Naive thymus-derived CD4-positive, alpha-beta T cell (primary cell): ENCODE data around the gene POLG2. TPM values are rescaled to one million over a fixed set of nuclear protein-coding genes. Genes with fewer than 3 reads are reported as not detected.
"Not testable (repeated sequence)": the region's sequence is repeated elsewhere in the genome, so short reads cannot be mapped to it uniquely, and the experiment has no call there.

ENCODE experiments used
- ATAC-seq: fragments of 150-1000 bp; cut with Tn5 transposase; 2 replicates; pipeline ENCODE4 v1.10.0; 2021; ENCODE audit warnings: mild to moderate bottlenecking, moderate library complexity
- CTCF ChIA-PET: fragments of 350-600 bp; sonication (Branson Sonifier 250); formaldehyde crosslinking; loops from one replicate; lab custom pipeline; 2021; ENCODE audit warnings: antibody characterized with exemption; lab: Charles Lee
- POLR2A ChIA-PET: fragments of 350-600 bp; sonication (Branson Sonifier 250); formaldehyde crosslinking; loops from one replicate; lab custom pipeline; 2021; ENCODE audit warnings: antibody characterized with exemption, inconsistent platforms; lab: Charles Lee
- DNase-seq, 9 donors: peaks; one replicate each; pipeline versions ENCODE4 v3.0.0 to v3.0.0-alpha.2; 2020 to 2022; ENCODE audit warnings: mixed read lengths in 1 of 9
- H3K27ac ChIP-seq: one replicate; pipeline ENCODE4 v1.7.0; 2013; ENCODE audit warnings: mild to moderate bottlenecking, low read depth, low read length, moderate library complexity
- H3K27me3 ChIP-seq, 2 donors: one replicate each; pipeline ENCODE4 v1.7.0; 2013; ENCODE audit warnings: low read length in 2 of 2, mild to moderate bottlenecking in 2 of 2, moderate library complexity in 2 of 2; ENCODE audit not compliant: control insufficient read depth in 2 of 2, insufficient read depth in 2 of 2
- H3K36me3 ChIP-seq, 3 experiments: 1 replicate in 2 of 3; 2 replicates in 1 of 3; pipeline ENCODE4 v1.7.0; 2013; ENCODE audit warnings: low read length in 3 of 3, mild to moderate bottlenecking in 3 of 3, moderate library complexity in 1 of 3; ENCODE audit not compliant: insufficient read depth in 3 of 3, control insufficient read depth in 2 of 3
- H3K4me1 ChIP-seq, 2 donors: one replicate each; pipeline ENCODE4 v1.7.0; 2013; ENCODE audit warnings: low read length in 2 of 2, mild to moderate bottlenecking in 2 of 2, moderate library complexity in 1 of 2; ENCODE audit not compliant: control insufficient read depth in 2 of 2, insufficient read depth in 2 of 2
- H3K4me3 ChIP-seq: 2 replicates; pipeline ENCODE4 v1.7.0; 2013; ENCODE audit warnings: mild to moderate bottlenecking, low read length
- H3K9me3 ChIP-seq, 3 experiments: 1 replicate in 2 of 3; 2 replicates in 1 of 3; pipeline ENCODE4 v1.7.0; 2013; ENCODE audit warnings: low read length in 3 of 3; ENCODE audit not compliant: control insufficient read depth in 2 of 3
- H3K27ac Mint-ChIP-seq, 9 donors: one replicate each; pipeline ENCODE4 v1.8.0; 2020 to 2022; ENCODE audit warnings: mixed read lengths in 9 of 9, mild to moderate bottlenecking in 8 of 9, moderate library complexity in 5 of 9, inconsistent platforms in 2 of 9
- H3K27me3 Mint-ChIP-seq, 5 donors: one replicate each; pipeline ENCODE4 v1.8.0; 2021 to 2022; ENCODE audit warnings: mixed read lengths in 5 of 5, mild to moderate bottlenecking in 1 of 5
- H3K36me3 Mint-ChIP-seq, 5 donors: one replicate each; pipeline ENCODE4 v1.8.0; 2020 to 2022; ENCODE audit warnings: mixed read lengths in 5 of 5, mild to moderate bottlenecking in 3 of 5, inconsistent platforms in 1 of 5
- H3K4me1 Mint-ChIP-seq, 7 donors: one replicate each; pipeline ENCODE4 v1.8.0; 2020 to 2022; ENCODE audit warnings: mixed read lengths in 7 of 7, mild to moderate bottlenecking in 3 of 7, inconsistent platforms in 1 of 7
- H3K4me3 Mint-ChIP-seq, 10 donors: one replicate each; pipeline ENCODE4 v1.8.0; 2020 to 2022; ENCODE audit warnings: mild to moderate bottlenecking in 10 of 10, mixed read lengths in 10 of 10, moderate library complexity in 6 of 10, inconsistent platforms in 2 of 10
- H3K9me3 Mint-ChIP-seq, 11 donors: one replicate each; pipeline ENCODE4 v1.8.0; 2020 to 2022; ENCODE audit warnings: mixed read lengths in 11 of 11, mild to moderate bottlenecking in 4 of 11, inconsistent platforms in 1 of 11, moderate library complexity in 1 of 11
- intact Hi-C, 2 donors: fragments of 100-400 bp; cut with micrococcal nuclease; formaldehyde crosslinking; loops; one replicate each; pipeline ENCODE4 v1.15.1; 2023
- polyA plus RNA-seq, 2 donors: library from polyadenylated mRNA; unstranded; fragments of 300-500 nt; fragmentation: Illumina TruSeq; gene quantifications; one replicate each; pipeline ENCODE4 v1.2.3, GENCODE V29; 2021
- total RNA-seq, 6 experiments: library from RNA in 5 of 6; stranded (reverse) in 5 of 6; gene quantifications; 1 replicate in 5 of 6; 2 replicates in 1 of 6; pipeline ENCODE4 v1.2.3 and lab custom pipeline; 2021 to 2026

The POLG2 gene
- total and polyA plus RNA-seq, 7 experiments from 2014 or later: 7.4 to 69.6 (median 41.5) TPM

DNA sequence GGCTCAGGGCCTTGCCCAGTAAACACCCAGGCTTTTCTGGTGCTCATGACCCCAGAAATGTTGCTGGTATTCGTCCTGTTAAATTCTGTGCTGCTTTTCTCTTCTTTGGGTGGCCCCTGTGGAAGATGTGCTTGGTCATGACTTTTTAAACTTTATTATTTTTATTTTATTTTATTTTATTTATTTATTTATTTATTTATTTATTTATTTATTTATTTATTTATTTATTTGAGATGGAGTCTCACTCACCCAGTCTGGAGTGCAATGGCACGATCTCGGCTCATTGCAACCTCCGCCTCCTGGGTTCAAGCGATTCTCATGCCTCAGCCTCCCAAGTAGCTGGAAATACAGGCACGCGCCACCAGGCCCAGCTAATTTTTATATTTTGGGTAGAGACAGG is 37.0 kb downstream of the POLG2 start:
- CTCF ChIA-PET: interaction anchor here (1.2 kb wide), 1 partner anchor 40 kb away, joined by 5 read pairs; no protein-coding TSS in a partner anchor
- H3K9me3 ChIP-seq, DNase-seq, H3K27me3 Mint-ChIP-seq, H3K9me3 Mint-ChIP-seq, H3K4me3 Mint-ChIP-seq, H3K36me3 Mint-ChIP-seq, H3K27me3 ChIP-seq, intact Hi-C loops, POLR2A ChIA-PET, H3K36me3 ChIP-seq, H3K27ac Mint-ChIP-seq, H3K4me3 ChIP-seq, H3K27ac ChIP-seq, ATAC-seq: not testable (repeated sequence)
- peaks cover 16 to 35% (median 33%) of the 10 kb centered on the region in 7 donors for H3K4me1 Mint-ChIP-seq
- peaks cover 5 to 10% of the 10 kb centered on the region in 2 donors for H3K4me1 ChIP-seq

DNA sequence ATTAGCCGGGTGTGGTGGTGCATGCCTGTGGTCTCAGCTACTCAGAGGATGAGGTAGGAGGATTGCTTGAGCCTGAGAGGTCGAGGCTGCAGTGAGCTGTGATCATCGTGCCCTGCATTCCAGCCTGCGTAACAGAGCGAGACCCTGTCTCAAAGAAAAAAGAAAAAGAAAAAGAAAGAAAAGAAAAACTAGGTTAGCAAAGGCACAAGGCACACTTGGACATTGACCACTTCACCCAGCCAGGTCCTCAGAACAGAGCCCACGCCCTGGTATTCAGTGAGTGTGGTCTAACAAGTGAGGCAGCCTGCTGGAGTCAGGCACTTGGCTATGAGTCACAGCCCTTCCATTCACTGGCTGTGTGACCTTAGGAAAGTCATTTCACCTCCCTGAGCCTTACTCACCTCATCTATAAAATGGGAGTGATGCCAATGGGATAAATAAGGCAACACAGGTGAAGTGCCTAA is 37.5 kb downstream of the POLG2 start:
- H3K27ac Mint-ChIP-seq: no peak overlapping the region
- Histone ChIP-seq H3K27me3 (no peaks in the 10 kb centered on the region), H3K9me3 (no peaks in the 10 kb centered on the region), H3K4me1 (peaks cover 5 to 10% of the 10 kb centered on the region in 2 donors), H3K36me3 (no peaks in the 10 kb centered on the region), H3K27ac (no peak overlapping the region), H3K4me3 (no peak overlapping the region)
- no peak for ATAC-seq
- H3K4me1 Mint-ChIP-seq: peaks cover 16 to 40% (median 35%) of the 10 kb centered on the region in 7 donors
- peaks cover 0 to 2% (median 0%) of the 10 kb centered on the region in 5 donors for H3K36me3 Mint-ChIP-seq
- CTCF ChIA-PET: interaction anchor here (1.2 kb wide), 1 partner anchor 39 kb away, joined by 5 read pairs; no protein-coding TSS in a partner anchor
- DNase-seq: no peak
- POLR2A ChIA-PET: no interaction called here
- H3K27me3 Mint-ChIP-seq: peaks cover 0 to 5% (median 0%) of the 10 kb centered on the region in 5 donors
- intact Hi-C loops: no loop called here
- no peak overlapping the region for H3K4me3 Mint-ChIP-seq
- H3K9me3 Mint-ChIP-seq: peaks cover 0 to 2% (median 0%) of the 10 kb centered on the region in 11 donors

DNA sequence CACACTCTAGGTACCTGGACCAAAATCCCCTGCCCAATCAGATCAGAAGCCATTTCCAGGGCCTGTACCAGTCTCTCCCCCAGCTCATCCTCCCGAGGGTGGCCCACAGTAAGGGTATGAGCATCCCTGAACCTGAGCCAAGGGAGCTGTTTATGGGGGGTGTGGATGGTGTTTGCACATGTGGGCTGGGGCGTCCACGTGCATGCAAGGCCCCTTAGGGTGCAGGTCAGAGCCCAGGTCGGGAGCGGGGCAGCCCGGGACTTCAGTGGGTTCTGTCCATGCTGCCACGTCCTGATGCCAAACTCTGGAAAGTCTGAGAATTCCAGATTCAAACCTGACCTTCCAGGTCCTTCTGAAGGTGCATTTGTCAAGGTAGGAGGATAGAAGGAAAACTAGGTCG is 38.1 kb downstream of the POLG2 start:
- Mint-ChIP-seq H3K27ac (peak overlapping the region in 3 of 9 donors; percentile 46 to 78 (median 62)), H3K4me3 (peak overlapping the region in 1 of 10 donors; percentile 56), H3K27me3 (peaks cover 0 to 5% (median 0%) of the 10 kb centered on the region in 5 donors), H3K4me1 (peaks cover 16 to 40% (median 35%) of the 10 kb centered on the region in 7 donors), H3K9me3 (peaks cover 0 to 2% (median 0%) of the 10 kb centered on the region in 11 donors), H3K36me3 (peaks cover 0 to 2% (median 0%) of the 10 kb centered on the region in 5 donors)
- H3K9me3 ChIP-seq: no peaks in the 10 kb centered on the region
- ChIA-PET POLR2A (no interaction called here), CTCF (no interaction called here)
- peaks cover 5 to 10% of the 10 kb centered on the region in 2 donors for H3K4me1 ChIP-seq
- DNase-seq (no peak), ATAC-seq (no peak)
- no peak overlapping the region for H3K27ac ChIP-seq
- H3K36me3 ChIP-seq: no peaks in the 10 kb centered on the region
- no peak overlapping the region for H3K4me3 ChIP-seq
- intact Hi-C loops: no loop called here
- H3K27me3 ChIP-seq: no peaks in the 10 kb centered on the region

DNA sequence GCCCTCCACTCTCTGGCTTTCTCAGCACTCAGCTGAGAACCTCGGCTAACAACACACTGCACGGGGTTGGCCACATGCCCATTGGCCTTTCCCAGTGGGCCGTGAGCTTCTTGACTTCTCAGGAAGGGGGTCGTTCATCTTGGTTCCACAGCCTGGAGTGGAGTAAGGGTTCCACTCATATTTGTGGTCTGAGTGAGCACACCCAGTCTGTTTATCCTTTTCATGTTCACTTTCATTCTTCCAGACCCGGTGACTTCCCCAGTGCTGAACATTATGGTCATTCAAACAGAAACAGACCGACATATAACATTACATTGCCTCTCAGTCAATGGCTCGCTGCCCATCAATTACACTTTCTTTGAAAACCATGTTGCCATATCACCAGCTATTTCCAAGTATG is 39.7 kb downstream of the POLG2 start:
- peak overlapping the region in 8 of 9 donors; percentile 23 to 90 (median 84) for H3K27ac Mint-ChIP-seq
- CTCF ChIA-PET: interaction anchor here (1.1 to 1.3 kb wide), 2 partner anchors 36 to 37 kb away, joined by 3 to 4 read pairs; no protein-coding TSS in a partner anchor

DNA sequence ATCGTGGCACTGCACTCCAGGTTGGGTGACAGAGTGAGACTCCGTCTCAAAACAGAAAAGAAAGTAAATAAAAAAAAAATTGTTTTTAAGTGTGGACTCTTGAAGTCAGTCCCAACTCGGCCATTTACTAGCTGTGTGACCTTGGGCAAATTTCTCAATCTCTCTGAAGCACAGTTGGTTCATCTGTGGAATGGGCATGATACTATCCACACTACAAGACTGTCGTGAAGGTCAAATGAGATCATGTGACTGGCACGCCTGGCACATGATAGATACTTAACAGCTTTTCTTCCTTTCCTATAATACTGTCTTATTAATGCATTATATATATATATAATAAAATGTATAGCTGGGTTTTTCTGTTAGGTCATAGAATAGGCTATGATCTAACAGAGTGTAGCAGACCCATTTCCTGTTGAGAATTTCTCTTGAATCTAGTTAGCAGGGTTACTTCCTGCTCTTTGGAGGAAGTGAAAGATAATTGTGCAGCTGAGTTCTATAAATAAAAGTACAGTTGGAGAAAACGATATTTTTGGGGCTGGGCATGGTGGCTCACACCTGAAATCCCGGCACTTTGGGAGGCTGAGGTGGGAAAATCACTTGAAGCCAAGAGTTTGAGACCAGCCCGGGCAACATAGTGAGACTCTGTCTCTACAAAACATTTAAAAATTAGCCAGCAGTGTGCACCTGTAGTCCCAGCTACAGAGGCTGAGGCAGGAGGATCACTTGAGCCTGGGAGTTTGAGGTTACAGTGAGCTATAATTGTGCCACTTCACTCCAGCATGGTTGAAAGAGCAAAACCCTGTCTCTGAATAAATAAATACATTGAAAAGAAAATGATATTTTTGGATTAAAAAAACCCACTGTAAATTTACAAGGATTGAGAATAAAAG is 40.6 kb downstream of the POLG2 start:
- H3K36me3 Mint-ChIP-seq: peaks cover 0 to 2% (median 0%) of the 10 kb centered on the region in 5 donors
- H3K4me3 Mint-ChIP-seq: peak overlapping the region in 9 of 10 donors; percentile 43 to 82 (median 64)
- peak in 6 of 9 donors; percentile 7 to 47 (median 39) for DNase-seq
- intact Hi-C loops: loop anchor here in 1 of 2 donors (2.0 kb wide), 1 partner anchor 13 kb away; no protein-coding TSS in a partner anchor
- H3K36me3 ChIP-seq: no peaks in the 10 kb centered on the region
- H3K27me3 ChIP-seq: no peaks in the 10 kb centered on the region
- H3K27ac ChIP-seq: peak overlapping the region; percentile 43
- no peaks in the 10 kb centered on the region for H3K9me3 ChIP-seq
- peaks cover 17 to 46% (median 35%) of the 10 kb centered on the region in 7 donors for H3K4me1 Mint-ChIP-seq
- ChIA-PET CTCF (interaction anchor here (1.0 to 1.3 kb wide), 6 partner anchors 13 to 36 kb away, joined by 3 to 5 read pairs (median 4); no protein-coding TSS in a partner anchor), POLR2A (interaction anchor here (0.6 to 3.8 kb wide), 15 partner anchors 10 to 514 kb away, joined by 3 to 39 read pairs (median 3); partner anchors contain the start of genes CEP95, DDX5 and POLG2)
- peak overlapping the region; percentile 64 to 96 (median 89) for H3K27ac Mint-ChIP-seq
- H3K4me3 ChIP-seq: no peak overlapping the region
- peak; percentile 72 for ATAC-seq
- peaks cover 5 to 10% of the 10 kb centered on the region in 2 donors for H3K4me1 ChIP-seq
- peaks cover 0 to 2% (median 0%) of the 10 kb centered on the region in 5 donors for H3K27me3 Mint-ChIP-seq
- H3K9me3 Mint-ChIP-seq: peaks cover 0 to 2% (median 0%) of the 10 kb centered on the region in 11 donors

More for the DNA sequence above, 39.7 kb downstream of the POLG2 start:
- Histone ChIP-seq H3K27me3 (no peaks in the 10 kb centered on the region), H3K36me3 (no peaks in the 10 kb centered on the region), H3K4me3 (no peak overlapping the region), H3K27ac (peak overlapping the region; percentile 43), H3K9me3 (no peaks in the 10 kb centered on the region), H3K4me1 (peaks cover 5 to 10% of the 10 kb centered on the region in 2 donors)
- POLR2A ChIA-PET: interaction anchor here (0.9 to 3.8 kb wide), 7 partner anchors 11 to 65 kb away, joined by 3 to 39 read pairs (median 3); partner anchors contain the start of genes CEP95 and DDX5
- Mint-ChIP-seq H3K4me1 (peaks cover 17 to 46% (median 35%) of the 10 kb centered on the region in 7 donors), H3K4me3 (peak overlapping the region in 2 of 10 donors; percentile 40 to 50), H3K36me3 (peaks cover 0 to 2% (median 0%) of the 10 kb centered on the region in 5 donors), H3K9me3 (peaks cover 0 to 2% (median 0%) of the 10 kb centered on the region in 11 donors), H3K27me3 (peaks cover 0 to 4% (median 0%) of the 10 kb centered on the region in 5 donors)
- DNase-seq (no peak), ATAC-seq (no peak)
- intact Hi-C loops: loop anchor here in 1 of 2 donors (2.0 kb wide), 1 partner anchor 14 kb away; no protein-coding TSS in a partner anchor

DNA sequence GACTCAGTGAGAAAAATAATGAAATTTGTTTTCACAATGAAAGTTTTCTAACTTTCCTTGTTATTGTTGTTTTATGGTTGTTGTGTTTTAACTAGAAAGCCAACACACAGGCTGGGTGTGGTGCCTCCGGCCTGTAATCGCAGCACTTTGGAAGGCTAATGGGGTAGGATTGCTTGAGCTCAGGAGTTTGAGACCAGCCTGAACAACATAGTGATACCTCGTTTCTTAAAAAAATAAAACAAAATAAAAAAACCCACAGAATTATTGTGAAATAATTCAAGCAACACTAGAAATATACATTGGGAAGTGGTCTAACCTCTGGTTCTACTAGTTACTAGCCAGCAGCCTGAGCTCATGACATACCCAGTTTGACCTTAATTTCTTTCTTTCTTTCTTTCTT is 47.3 kb downstream of the POLG2 start:
- Histone ChIP-seq H3K36me3 (no peaks in the 10 kb centered on the region), H3K9me3 (no peaks in the 10 kb centered on the region), H3K4me1 (no peaks in the 10 kb centered on the region), H3K27ac (no peak overlapping the region), H3K27me3 (no peaks in the 10 kb centered on the region), H3K4me3 (no peak overlapping the region)
- POLR2A ChIA-PET: interaction anchor here (1.3 to 1.4 kb wide), 2 partner anchors 41 to 56 kb away, joined by 3 to 7 read pairs; no protein-coding TSS in a partner anchor
- peak; percentile 27 for ATAC-seq
- H3K4me3 Mint-ChIP-seq: peak overlapping the region in 1 of 10 donors; percentile 67
- CTCF ChIA-PET: interaction anchor here (1.4 to 1.5 kb wide), 2 partner anchors 28 to 31 kb away, joined by 3 to 4 read pairs; no protein-coding TSS in a partner anchor
- no peaks in the 10 kb centered on the region for H3K36me3 Mint-ChIP-seq
- intact Hi-C loops: no loop called here
- DNase-seq: no peak
- peaks cover 5 to 23% (median 11%) of the 10 kb centered on the region in 7 donors for H3K4me1 Mint-ChIP-seq
- no peaks in the 10 kb centered on the region for H3K9me3 Mint-ChIP-seq
- H3K27me3 Mint-ChIP-seq: peaks cover 0 to 2% (median 0%) of the 10 kb centered on the region in 5 donors
- H3K27ac Mint-ChIP-seq: peak overlapping the region in 2 of 9 donors; percentile 21 to 50
